HG02610 (cell line): ENCODE measurements around the gene PTPRT.

ENCODE experiments used
- ATAC-seq: cut with Tn5 transposase; IDR thresholded peaks from one replicate; pipeline ENCODE4 v1.9.1; 2021; ENCODE audit warnings: mild to moderate bottlenecking, moderate library complexity; ENCODE audit not compliant: unreplicated experiment

Gene PTPRT

DNA sequence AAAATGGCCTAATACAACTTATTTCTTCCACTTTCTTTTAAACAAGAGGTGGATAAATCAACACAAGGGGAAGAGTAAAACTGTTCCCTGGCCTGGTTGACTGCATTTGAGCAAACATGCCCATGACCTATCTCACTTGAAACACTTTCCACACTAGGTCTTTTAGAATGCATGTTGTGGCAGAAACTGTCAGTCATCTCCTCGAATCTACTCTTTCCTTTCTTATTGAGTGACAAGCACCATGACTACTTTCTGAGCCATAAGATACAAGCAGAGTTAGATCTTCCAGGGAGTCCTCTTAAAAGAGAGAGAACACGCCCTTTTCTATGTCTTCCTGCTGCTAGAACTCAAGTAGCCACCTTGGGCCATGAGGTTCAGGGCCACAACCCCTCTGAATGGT, 66.5 kb downstream of the PTPRT start:
- no peak for ATAC-seq

DNA sequence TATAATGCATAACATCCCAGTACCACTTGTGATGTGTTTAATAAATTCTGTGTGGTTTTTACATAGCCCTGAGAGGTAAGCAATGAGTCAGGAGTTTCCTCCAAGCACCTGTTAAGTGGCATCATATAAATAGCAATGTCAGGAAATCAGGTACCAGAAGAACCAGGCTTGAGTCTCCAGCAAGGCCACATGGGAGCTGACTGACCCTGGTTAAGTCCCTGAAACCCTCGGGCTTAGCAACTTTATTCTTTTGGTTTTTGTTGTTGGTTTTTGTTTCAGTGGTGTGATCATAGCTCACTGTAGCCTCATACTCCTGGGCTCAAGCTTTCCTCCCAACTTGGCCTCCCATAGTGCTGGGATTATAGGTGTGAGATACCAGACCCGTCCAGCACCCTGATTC, 70.0 kb downstream of the PTPRT start:
- ATAC-seq: no peak

DNA sequence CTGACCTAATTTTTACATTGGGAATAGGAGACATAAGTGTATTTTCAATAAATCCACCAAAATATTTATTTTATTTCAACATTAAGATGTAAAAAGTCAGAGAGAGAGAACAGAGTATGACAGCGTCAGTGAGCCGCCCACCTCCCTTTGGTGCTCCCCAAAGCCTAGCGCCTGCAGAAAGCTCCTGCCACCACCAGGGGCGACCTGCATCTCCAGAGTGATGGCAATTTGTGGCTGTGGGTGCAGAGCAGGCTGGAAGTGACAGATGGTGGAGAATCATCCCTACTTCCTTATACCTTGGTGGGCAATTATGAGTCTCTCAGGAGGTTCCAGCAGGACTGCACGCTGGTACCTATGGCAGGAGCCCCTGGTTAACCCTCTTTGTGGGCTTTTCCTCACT, 87.3 kb downstream of the PTPRT start:
- ATAC-seq: no peak

DNA sequence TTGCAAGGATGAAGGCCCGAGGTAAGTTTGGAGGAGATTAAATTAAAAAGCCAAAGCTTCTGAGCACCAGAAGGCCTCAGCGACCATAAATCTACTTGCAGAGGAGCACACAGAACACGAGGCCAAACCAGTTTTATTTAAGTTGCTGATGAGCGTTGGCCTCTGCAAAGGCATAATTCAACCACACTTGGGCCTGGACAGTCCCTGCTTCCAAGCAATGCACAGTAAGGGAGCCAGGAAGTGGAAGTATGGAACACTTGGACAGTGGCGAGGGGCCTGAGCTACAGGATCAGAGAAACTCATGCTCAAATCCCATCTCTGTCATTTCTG, 92.8 kb downstream of the PTPRT start:
- no peak for ATAC-seq

DNA sequence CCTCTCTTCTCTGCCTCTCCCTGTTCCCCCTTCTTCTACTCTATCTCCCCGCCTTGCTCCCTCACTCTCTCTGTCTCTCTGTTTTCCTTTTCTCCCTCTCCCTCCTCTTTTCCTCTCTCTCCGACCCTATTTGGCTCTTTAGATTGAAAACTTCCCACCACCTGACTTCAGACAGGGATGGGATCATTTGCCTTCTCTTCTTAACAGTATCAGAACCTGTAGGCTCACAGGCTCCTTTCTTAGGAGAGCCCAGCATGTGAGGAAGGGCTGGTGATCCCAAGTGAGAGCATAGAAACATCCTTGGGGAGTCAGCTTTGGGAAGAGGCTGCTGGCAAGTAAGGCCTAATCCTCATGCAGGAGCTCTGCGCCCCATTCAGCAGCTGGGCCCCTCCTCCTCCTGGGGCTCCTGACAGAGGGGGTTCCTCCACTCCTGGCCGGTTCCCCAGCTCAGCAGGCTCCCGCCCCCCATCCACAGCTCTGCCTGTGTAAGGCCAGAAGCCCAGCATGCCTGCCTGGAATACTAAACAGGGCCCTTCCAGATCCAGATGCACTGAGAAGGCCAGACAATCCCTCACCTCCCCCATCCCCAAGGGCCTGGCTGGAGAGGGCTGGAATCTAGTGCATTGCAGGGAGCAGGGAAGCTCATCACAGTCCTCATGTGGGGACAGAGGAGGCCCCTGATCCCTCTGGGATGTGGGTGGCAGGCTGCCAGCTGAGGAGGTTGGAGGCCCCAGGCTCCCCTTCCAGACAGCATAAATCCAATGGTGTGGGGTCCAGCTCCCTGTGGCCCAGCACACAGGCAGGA, 93.4 kb downstream of the PTPRT start:
- no peak for ATAC-seq

DNA sequence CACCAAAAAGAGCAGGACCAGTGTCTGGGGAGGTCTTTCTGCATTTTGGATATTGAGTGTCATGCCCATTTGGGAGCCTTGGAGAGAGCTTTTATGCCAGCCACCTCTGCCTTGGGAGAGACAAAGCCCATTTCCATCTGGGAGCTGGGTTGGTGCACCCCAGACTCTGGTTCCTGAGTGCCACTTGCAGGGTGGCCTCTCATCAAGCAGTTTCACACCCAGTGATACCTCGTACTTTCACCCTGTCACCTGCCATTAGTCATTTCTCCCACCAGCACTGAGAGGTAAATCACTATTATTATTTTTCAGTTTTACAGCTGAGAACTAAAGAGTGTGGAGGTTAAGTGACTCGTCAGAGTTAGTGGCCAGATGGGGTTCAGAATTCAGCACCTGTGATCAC, 94.7 kb downstream of the PTPRT start:
- ATAC-seq: no peak

DNA sequence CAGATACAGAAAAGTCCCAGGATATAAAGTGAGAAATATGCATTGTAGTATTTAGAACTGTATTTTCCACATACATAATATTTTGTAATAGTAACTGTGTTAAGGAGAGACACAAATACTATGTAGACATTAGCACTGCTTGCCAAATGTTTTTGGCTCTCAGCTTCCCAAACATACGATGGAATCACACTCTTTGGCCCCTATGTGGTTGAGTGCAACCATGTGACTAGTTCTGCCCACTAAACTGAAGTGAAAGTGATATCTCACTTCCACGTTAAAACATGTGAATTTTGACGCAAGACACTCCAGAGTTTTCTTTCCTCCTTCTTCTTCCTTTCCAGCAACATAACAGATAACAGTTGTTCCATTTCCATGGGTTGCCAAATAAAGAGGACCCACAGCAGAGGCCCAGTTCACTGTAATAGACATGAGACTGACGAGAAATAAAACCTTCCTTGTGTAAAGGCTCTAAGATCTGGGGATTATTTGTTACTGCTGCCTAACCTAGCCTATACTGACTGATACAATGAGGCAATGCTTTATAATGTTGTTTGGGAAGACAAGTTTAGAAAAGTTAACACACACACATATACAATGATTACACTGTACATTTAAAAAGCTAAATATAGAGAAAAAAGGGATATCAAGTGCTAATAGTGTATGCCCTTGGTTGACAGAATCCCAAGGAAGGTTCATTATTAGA, 97.2 kb downstream of the PTPRT start:
- no peak for ATAC-seq

DNA sequence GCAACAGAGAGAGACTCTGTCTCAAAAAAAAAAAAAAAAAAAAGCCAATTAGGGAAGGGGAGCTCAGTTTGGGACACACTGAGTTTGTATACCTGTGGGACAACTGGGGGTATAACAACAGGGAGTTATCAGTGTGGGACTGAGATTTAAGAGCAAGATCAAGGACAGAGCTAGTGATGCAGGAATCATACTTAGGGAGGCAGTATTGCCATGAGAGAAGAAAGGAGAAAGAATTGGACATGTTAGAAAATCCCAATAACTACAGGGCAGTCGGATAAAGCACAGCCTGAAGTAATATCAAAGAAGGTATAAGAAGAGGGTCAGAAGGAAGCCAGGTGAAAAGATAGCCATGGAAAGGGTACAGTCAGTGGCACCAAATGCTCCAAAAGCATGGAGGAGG, 121.2 kb downstream of the PTPRT start:
- no peak for ATAC-seq

DNA sequence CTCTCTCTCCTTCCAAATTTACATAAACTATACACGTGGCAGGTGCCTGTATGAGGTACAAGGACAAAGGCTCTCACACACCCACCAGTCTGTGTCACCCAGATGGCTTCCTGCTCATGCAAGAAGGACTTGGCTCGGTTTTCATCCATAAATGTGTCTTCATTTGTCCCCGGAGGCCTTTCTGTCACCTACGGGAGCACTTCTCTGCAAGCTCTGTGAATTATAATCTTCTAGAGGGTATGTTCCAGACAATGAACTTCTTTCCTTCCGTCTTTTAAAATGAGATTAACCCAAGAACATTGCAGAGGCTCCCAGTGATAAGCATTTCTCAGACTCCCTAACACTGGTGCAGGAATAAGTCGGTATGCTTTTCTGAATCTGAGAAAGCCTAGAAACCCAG, 123.6 kb downstream of the PTPRT start:
- no peak for ATAC-seq

DNA sequence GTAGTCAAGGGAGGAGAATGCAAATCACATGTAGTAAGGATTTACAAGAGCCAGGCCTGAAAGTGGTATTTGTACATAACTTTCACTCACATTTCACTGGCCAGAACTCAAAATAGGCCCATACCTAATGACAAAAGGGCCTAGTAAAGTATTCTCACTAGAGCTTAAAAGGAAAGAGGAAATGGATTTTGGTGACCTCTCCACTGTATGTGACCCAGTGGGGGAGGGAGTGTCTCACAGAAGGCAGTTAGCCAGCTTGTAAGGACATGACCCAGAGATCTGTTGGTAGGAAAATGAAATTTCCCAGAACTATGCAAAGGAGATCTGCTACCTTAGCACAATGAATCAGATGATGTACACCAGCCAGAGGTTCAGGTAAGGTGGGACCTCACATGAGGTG, 124.4 kb downstream of the PTPRT start:
- ATAC-seq: no peak

DNA sequence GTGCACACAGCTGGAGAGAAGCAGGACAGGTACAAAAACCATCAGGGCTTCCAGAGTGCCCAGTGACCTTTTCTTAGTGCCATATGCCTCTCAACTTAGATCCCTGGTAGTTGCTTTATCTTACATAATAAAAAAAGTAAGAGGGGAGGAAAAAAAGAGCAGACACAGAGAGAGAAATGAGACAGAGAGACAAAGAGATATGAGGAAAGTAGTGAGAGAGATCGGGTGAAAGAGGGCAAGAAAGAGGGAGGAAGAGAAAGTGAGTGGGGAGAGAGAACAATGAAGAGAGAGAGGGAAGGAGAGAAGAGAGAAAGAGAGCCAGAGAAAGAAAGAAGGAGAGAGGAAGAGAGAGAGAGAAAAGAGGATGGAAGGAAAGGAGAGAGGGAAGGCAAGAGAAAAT, 131.6 kb downstream of the PTPRT start:
- no peak for ATAC-seq

DNA sequence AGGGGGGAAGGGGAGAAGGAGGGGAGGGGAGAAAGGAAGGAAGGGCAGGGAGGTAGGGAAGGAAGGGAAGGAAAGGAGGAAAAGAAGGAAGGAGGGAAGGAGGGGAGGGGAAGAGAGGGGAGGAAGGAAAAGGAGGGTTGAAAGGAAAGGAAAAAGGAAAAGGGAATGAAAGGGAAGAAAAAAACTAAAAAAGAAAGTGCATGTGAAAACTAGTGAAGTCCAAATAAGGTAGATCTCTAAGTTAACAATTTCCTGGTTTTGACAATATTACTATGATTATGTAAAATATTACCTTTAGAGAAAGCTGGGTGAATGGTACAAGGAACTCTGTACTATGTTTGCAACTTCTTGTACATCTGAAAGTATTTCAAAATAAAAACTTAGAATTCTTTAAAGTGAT, 132.4 kb downstream of the PTPRT start:
- no peak for ATAC-seq

DNA sequence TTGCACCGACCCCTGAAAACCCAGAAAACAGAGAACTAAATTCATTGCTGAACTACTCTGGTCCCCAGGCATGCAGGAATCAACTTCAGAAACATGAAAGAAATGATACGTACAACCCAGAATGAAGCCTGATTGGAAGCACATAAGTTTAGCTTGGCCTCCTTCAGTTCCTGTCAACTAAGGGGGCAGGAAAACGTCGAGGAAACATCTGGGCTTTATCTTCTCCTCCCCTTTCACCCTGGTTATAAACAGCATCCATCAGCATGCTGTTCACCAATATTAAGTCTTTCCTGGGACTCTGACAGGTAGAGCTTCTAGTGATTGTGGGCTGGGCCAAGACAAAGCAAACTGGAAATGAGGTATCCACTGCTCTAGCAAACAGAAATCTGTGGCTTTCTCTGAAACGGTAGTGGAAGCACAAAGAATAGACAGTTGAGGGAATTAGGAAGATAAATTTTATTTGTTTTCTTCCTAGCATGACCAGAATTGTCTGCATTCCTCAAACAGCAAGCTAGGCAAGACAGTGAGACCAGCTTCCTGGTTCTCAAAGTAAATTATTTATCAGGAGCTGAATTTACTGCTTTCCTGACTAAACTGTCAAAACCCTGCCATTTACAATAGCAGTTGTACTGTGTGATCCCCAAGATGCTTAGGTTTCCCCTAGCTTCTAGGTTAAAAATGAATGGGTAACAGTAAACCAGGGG, 134.4 kb downstream of the PTPRT start:
- ATAC-seq: no peak

DNA sequence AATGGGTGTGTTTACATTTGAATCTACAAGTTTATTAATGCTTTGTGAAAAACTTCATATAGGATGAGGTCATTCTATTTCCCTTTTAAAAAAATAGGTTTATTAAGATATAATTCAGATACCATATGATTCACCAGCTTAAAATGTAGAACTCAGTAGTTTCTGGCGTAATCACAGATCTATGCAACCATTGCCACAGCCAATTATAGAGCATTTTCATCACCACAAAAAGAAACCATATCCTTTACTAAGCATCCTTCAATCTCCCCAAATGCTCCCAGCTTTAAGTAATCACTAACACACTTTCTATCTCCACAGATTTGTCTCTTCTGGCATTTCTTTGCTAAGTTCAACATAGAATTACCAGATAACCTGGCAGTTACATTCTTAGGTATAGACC, 137.2 kb downstream of the PTPRT start:
- ATAC-seq: no peak

DNA sequence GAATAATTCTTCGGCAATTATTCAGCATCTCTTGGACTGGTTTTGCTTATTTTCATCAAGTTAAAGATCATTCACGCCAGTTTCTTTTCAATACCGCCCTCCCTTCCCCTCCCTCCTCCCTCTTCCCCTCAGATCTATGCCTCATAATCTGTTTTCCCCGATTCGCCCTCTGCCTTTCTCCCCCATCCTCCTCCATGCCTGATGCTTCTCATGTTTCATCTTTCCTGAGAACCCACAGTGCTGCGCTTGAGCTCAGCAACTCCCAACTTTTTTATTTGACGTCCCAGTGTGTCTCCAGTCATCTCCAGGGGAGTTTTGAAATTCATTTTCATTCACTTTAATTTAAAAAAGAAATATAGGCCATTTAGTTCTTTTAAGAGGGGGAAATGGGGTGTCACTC, 142.7 kb downstream of the PTPRT start:
- ATAC-seq: no peak

DNA sequence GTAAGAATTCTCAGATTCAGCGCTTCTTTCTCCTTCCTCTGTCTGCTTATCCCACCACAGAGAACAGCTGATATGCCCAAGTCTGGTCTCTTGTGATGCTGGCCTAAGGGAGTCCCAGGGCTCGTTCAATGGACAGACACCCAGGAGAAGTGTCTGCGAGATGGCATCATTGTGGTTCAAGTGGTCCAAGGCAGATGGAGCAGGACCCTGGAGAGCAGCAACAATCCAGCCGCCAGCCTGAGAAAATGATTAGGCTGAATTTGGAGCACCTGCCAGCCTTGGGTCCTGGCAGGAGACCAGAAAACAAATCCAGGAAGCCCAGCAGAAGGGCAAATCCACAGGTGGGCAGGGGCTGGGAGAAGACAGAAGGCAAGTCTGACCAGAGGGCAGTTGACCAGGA, 145.8 kb downstream of the PTPRT start:
- no peak for ATAC-seq

DNA sequence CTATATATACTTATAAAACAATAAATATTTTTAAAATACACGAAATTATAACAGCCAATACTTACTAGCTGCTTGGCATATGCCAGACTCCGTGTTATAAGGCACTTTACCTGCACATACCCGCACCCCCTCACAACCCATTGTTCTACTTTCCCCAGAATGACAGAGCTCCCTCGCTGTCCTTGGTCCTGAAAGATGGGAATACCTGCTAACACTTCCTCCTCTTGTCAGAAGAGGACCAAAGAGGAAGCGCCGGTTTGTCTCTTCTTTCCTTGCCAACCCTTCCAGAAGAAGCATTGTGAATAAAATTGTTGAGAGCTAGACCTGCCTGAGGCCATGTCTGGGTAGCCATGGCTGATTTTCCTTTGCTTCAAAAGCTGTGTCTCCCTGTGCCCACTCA, 149.3 kb downstream of the PTPRT start:
- ATAC-seq: no peak

DNA sequence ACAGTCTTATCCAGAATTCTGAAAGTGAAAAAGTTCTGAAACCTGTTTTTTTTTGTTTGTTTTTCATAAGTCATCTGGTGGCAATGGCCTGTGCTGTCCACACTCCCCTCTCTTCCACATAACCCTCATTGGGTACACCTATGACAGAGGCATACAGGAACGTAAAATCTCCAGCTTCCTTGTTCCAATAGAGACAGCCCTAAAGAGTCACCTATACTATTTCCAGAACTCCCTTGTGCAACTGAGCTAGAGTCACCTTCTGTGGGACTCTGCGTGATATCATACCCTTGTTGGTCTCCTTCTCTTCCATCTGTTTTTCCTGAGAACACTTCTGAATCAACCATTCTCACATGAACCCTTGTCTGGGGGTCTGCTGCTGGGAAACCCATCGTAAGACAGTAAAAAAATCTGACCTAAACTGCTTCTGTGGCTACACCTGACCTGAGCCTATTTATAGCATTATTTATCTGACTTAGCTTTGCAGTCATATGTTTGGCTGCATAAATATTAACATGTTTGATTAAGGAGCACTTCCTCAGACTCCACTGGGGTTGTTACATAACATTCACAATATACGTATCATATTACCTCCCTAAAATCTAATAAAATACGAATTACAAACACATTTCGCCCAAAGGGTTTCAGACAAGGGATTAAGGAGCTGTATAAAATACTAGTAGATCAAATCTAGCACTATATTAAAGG, 151.9 kb downstream of the PTPRT start:
- no peak for ATAC-seq

DNA sequence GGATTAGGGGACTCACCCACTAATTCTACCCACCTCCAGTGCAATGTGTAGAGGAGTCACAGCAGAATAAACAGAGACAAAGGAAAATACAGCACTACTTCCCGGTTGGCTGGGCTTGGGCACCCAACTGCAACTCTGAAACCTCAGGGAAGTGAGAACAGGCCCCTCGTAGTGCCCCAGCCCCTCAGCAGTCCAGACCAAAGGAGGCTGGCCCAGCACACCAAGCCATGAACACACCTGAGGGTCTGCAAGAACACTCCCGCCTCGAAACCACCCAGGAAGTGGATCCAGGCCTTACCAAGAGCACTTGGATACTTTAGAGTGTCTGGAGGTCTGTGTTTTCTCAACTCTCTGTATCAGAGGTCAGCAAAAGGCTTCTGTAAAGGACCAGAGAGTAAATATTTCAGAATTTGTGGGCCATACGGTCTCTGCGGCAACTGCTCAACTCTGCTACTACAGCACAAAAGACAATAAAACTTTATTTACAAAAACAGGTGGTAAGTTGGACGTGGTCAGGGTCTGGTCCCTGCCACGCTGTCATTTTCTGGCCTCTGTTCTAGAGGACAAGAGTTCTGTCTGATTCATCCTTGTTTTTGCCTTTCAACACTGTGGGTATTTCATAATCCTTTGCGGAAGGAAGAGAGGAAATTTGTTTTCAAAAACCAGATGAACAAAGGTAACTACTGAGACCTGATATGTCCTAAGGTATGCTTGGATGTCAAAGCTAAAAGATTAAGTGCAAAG, 154.6 kb downstream of the PTPRT start:
- no peak for ATAC-seq

DNA sequence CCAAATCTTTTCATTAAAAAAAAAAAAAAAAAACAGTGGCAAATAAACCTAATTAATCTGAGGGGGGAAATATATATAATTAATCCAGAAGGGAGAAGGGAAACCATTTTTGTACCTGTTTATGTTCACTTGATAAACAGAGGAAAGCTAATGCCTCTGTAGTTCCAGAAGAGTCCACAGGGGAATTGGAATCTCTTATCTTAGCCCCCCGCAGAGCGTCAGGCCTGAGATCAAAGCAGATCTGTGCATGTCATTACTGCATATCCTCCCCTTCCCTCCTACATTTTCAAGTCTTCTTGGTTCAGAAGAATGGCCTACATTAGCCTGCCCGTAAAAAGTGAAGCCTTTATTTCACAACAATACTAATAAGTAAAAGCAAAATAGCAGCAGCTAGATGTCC, 157.2 kb downstream of the PTPRT start:
- no peak for ATAC-seq

DNA sequence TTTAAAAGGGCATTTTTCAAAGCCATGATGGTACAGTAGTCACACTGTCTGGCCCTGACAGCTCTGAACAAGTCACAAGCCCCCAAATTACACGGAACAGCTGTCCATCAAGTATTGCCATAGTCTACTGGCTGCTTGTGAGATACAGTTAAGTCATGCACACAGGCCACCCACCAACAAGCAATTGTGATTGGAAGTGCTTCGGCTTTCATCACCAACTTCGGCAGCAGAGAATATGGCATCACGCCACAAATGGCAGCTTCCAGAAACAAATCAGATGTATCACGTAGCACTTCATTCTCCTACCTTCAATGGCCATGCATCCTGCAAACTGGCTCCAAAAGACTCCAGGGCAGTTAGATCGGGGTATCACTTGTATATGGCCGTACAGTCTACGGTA, 160.5 kb downstream of the PTPRT start:
- ATAC-seq: no peak
